SK-N-DZ (cell line): ENCODE data around the gene TRIM66.
A peak's percentile ranks its signal among the peaks of the same experiment; 100 is the strongest.

ENCODE experiments used
- DNase-seq: peaks from one replicate; pipeline ENCODE4 v3.0.0-alpha.2; 2015; ENCODE audit warnings: low spot score
- small RNA-seq, 2 experiments: library from RNA; depleted of rRNA; stranded (forward); fragments of <200 nt; gene quantifications; one replicate each; pipeline ENCODE3, GENCODE V24; 2014

Gene TRIM66

GRCh38 chr11:8573777-8574176 lies 108.7 kb downstream of the TRIM66 start:
- no peak for DNase-seq

GRCh38 chr11:8567602-8568198 lies 114.8 kb downstream of the TRIM66 start:
- DNase-seq, result no peak

- DNase-seq, result peak; percentile 57
These were observed 115.8 kb downstream of the TRIM66 start for GRCh38 chr11:8566613-8567210.

GRCh38 chr11:8564526-8564925 lies 117.9 kb downstream of the TRIM66 start:
- DNase-seq, result no peak

Small RNAs within 50 kb of the gene (small RNA-seq; reads per million reads assigned to genes)
- gene SNORA3A (0 reads per million in 2 experiments), gene SNORA3B (1.5 to 4.0 reads per million in 2 experiments)
